WERI-Rb-1 (cell line): ENCODE measurements around the gene SHC2.

Experiments
- DNase-seq: peaks from one replicate; pipeline ENCODE4 v3.0.0-alpha.2; 2020
- H3K27ac ChIP-seq: fragments of 250-450 bp; sonication (Bioruptor Pico); 2 replicates; pipeline ENCODE4 v1.5.1; 2020; ENCODE audit warnings: mild to moderate bottlenecking, moderate library complexity
- H3K27me3 ChIP-seq: fragments of 250-450 bp; sonication (Bioruptor Pico); 2 replicates; pipeline ENCODE4 v1.5.1; 2021; ENCODE audit warnings: mild to moderate bottlenecking, low read depth, moderate library complexity; ENCODE audit not compliant: insufficient read depth, severe bottlenecking
- H3K36me3 ChIP-seq: fragments of 250-450 bp; sonication (Bioruptor Pico); 2 replicates; pipeline ENCODE4 v1.5.1; 2020; ENCODE audit warnings: mild to moderate bottlenecking, moderate library complexity
- H3K4me3 ChIP-seq: 2 replicates; pipeline ENCODE4 v1.5.1; 2011; ENCODE audit warnings: low read depth, mild to moderate bottlenecking, control low read depth, low read length
- H3K9me3 ChIP-seq: fragments of 250-450 bp; sonication (Bioruptor Pico); 2 replicates; pipeline ENCODE4 v1.5.1; 2021; ENCODE audit warnings: mild to moderate bottlenecking, moderate library complexity; ENCODE audit not compliant: severe bottlenecking
- CTCF ChIP-seq: IDR thresholded peaks from 2 replicates; pipeline ENCODE4 v1.5.1; 2011; ENCODE audit warnings: low read depth, mild to moderate bottlenecking, control low read depth, inconsistent platforms, low read length

The SHC2 gene

GRCh38 chr19:504616-505015 lies 43.8 kb upstream of the SHC2 start:
- H3K27ac ChIP-seq = no peak overlapping the region
- no peak for TF ChIP-seq CTCF
- no peaks in the 10 kb centered on the region for H3K9me3 ChIP-seq
- H3K4me3 ChIP-seq = no peak overlapping the region
- H3K36me3 ChIP-seq = peaks cover 1% of the 10 kb centered on the region; the same call in 1 of the 2 replicates
- H3K27me3 ChIP-seq = no peaks in the 10 kb centered on the region
- DNase-seq = no peak

- Histone ChIP-seq H3K9me3 (no peaks in the 10 kb centered on the region), H3K36me3 (no peaks in the 10 kb centered on the region), H3K4me3 (no peak overlapping the region), H3K27me3 (peaks cover 10% of the 10 kb centered on the region), H3K27ac (no peak overlapping the region)
- no peak for DNase-seq
- no peak for TF ChIP-seq CTCF
These were observed 40.8 kb upstream of the SHC2 start for GRCh38 chr19:501646-502045.

GRCh38 chr19:498977-499623 lies 38.3 kb upstream of the SHC2 start:
- no peak for TF ChIP-seq CTCF
- Histone ChIP-seq H3K36me3 (no peaks in the 10 kb centered on the region), H3K27ac (no peak overlapping the region), H3K27me3 (peaks cover 10% of the 10 kb centered on the region), H3K9me3 (no peaks in the 10 kb centered on the region), H3K4me3 (no peak overlapping the region)
- no peak for DNase-seq

GRCh38 chr19:498511-498891 lies 37.7 kb upstream of the SHC2 start:
- DNase-seq = no peak
- Histone ChIP-seq H3K4me3 (no peak overlapping the region), H3K9me3 (no peaks in the 10 kb centered on the region), H3K27ac (no peak overlapping the region), H3K36me3 (no peaks in the 10 kb centered on the region), H3K27me3 (peaks cover 10% of the 10 kb centered on the region)
- TF ChIP-seq CTCF = no peak

- Histone ChIP-seq H3K4me3 (no peak overlapping the region; the same call in 1 of the 2 replicates), H3K9me3 (peaks cover 3% of the 10 kb centered on the region), H3K27ac (no peak overlapping the region), H3K36me3 (no peaks in the 10 kb centered on the region), H3K27me3 (peaks cover 10% of the 10 kb centered on the region)
- no peak for TF ChIP-seq CTCF
- no peak for DNase-seq
These were observed 37.2 kb upstream of the SHC2 start for GRCh38 chr19:497869-498510.

- H3K27me3 ChIP-seq = peaks cover 10% of the 10 kb centered on the region
- peak overlapping the region; percentile 21 for H3K4me3 ChIP-seq
- H3K36me3 ChIP-seq = no peaks in the 10 kb centered on the region
- TF ChIP-seq CTCF = no peak
- H3K27ac ChIP-seq = no peak overlapping the region
- peaks cover 5% of the 10 kb centered on the region for H3K9me3 ChIP-seq
- no peak for DNase-seq
These were observed 36.6 kb upstream of the SHC2 start for GRCh38 chr19:497491-497868.
